Type B pancreatic cell (in vitro differentiated cells): ENCODE data around the gene BMP8B. TPM values are rescaled to one million over a fixed set of nuclear protein-coding genes. Genes with fewer than 3 reads are reported as not detected.

Source experiments
- DNase-seq: peaks from one replicate; pipeline ENCODE4 v3.0.0; 2021; ENCODE audit warnings: mixed read lengths; ENCODE audit not compliant: unreplicated experiment; ENCODE audit errors: extremely low spot score
- H3K27ac Mint-ChIP-seq: 2 replicates; pipeline ENCODE4 v1.8.0; 2021; ENCODE audit warnings: mild to moderate bottlenecking, mixed read lengths
- H3K27me3 Mint-ChIP-seq: 2 replicates; pipeline ENCODE4 v1.8.0; 2021; ENCODE audit warnings: mixed read lengths
- H3K36me3 Mint-ChIP-seq: 2 replicates; pipeline ENCODE4 v1.8.0; 2021; ENCODE audit warnings: mixed read lengths
- H3K4me1 Mint-ChIP-seq: one replicate; pipeline ENCODE4 v1.8.0; 2021; ENCODE audit warnings: mixed read lengths; ENCODE audit not compliant: unreplicated experiment
- H3K4me3 Mint-ChIP-seq: 2 replicates; pipeline ENCODE4 v1.8.0; 2021; ENCODE audit warnings: mild to moderate bottlenecking, mixed read lengths
- H3K9me3 Mint-ChIP-seq: 2 replicates; pipeline ENCODE4 v1.8.0; 2021; ENCODE audit warnings: mixed read lengths
- CTCF ChIP-seq: fragments of 200-600 bp; sonication (generic); conservative IDR thresholded peaks from 2 replicates; pipeline ENCODE4 v1.5.0; 2021; ENCODE audit warnings: antibody characterized with exemption, mild to moderate bottlenecking
- total RNA-seq: library from RNA; stranded (reverse); gene quantifications from 2 replicates; pipeline ENCODE4 v1.2.1, GENCODE V29; 2021; ENCODE audit warnings: low replicate concordance

Gene BMP8B
- total RNA-seq, 1 donor from 2014 or later: 1.5 TPM

- DNase-seq: no peak
- no peaks in the 10 kb centered on the region for H3K4me1 Mint-ChIP-seq
- peaks cover 10% of the 10 kb centered on the region for H3K36me3 Mint-ChIP-seq
- H3K9me3 Mint-ChIP-seq: no peaks in the 10 kb centered on the region
- H3K4me3 Mint-ChIP-seq: no peak overlapping the region
- H3K27me3 Mint-ChIP-seq: no peaks in the 10 kb centered on the region
- TF ChIP-seq CTCF: no peak
- H3K27ac Mint-ChIP-seq: no peak overlapping the region
Measured at GRCh38 chr1:39758556-39759435, 29.9 kb downstream of the BMP8B start.

GRCh38 chr1:39757501-39757900 lies 31.2 kb downstream of the BMP8B start:
- Mint-ChIP-seq H3K4me3 (no peak overlapping the region), H3K9me3 (no peaks in the 10 kb centered on the region)
- no peak for TF ChIP-seq CTCF

GRCh38 chr1:39755965-39756659 lies 32.6 kb downstream of the BMP8B start:
- no peak overlapping the region for H3K4me3 Mint-ChIP-seq

More at GRCh38 chr1:39757501-39757900, 31.2 kb downstream of the BMP8B start:
- no peaks in the 10 kb centered on the region for H3K4me1 Mint-ChIP-seq
- no peak for DNase-seq
- H3K27ac Mint-ChIP-seq: no peak overlapping the region
- H3K36me3 Mint-ChIP-seq: peaks cover 10% of the 10 kb centered on the region
- H3K27me3 Mint-ChIP-seq: no peaks in the 10 kb centered on the region

DNA sequence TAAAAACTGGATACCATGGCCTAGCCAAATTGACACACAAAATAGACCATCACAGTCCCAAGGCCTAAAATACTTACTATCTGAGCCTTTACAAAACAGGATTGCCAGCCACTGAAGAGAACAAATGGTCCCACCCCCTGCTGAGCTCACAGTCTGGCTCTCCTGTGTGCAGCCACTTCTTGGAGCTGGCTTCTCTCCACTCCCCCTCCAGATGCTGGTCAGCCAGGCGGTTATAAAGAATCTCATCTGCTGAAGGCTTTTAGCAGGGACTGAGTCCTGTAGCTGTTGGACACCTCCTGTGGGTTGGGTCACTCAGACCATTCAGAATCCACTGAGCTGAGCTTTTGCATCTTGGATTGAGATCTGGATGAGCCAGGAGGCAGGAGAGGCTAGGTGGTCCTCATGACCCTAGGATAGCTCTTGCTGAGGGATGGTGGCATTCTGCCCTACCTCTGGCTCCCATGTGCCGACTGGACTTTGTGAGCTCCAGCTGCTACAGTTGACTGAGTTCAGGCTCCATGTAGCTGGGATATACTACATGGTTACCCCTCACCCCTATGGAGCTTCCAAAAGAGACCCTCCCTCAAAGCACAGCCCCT lies 33.7 kb downstream of the BMP8B start:
- H3K36me3 Mint-ChIP-seq: peaks cover 14% of the 10 kb centered on the region
- no peak overlapping the region for H3K4me3 Mint-ChIP-seq
- H3K27me3 Mint-ChIP-seq: no peaks in the 10 kb centered on the region
- no peak for DNase-seq
- no peaks in the 10 kb centered on the region for H3K9me3 Mint-ChIP-seq
- TF ChIP-seq CTCF: no peak
- no peaks in the 10 kb centered on the region for H3K4me1 Mint-ChIP-seq
- H3K27ac Mint-ChIP-seq: no peak overlapping the region

More at GRCh38 chr1:39755965-39756659, 32.6 kb downstream of the BMP8B start:
- Mint-ChIP-seq H3K36me3 (peaks cover 10% of the 10 kb centered on the region), H3K9me3 (no peaks in the 10 kb centered on the region), H3K4me1 (no peaks in the 10 kb centered on the region), H3K27ac (no peak overlapping the region), H3K27me3 (no peaks in the 10 kb centered on the region)
- TF ChIP-seq CTCF: no peak
- DNase-seq: no peak

- no peaks in the 10 kb centered on the region for H3K27me3 Mint-ChIP-seq
- no peak overlapping the region for H3K27ac Mint-ChIP-seq
- TF ChIP-seq CTCF: no peak
- H3K9me3 Mint-ChIP-seq: no peaks in the 10 kb centered on the region
- no peak for DNase-seq
- H3K36me3 Mint-ChIP-seq: peaks cover 14% of the 10 kb centered on the region
- H3K4me3 Mint-ChIP-seq: no peak overlapping the region
- H3K4me1 Mint-ChIP-seq: no peaks in the 10 kb centered on the region
Measured at GRCh38 chr1:39754026-39754570, 34.6 kb downstream of the BMP8B start.
